ENCODE data around the gene VAV2. TPM values are rescaled to one million over a fixed set of nuclear protein-coding genes. Genes with fewer than 3 reads are reported as not detected.

Gene VAV2
- total and polyA plus RNA-seq, 7 donors = 3.8 to 23.3 (median 7.2) TPM

DNA sequence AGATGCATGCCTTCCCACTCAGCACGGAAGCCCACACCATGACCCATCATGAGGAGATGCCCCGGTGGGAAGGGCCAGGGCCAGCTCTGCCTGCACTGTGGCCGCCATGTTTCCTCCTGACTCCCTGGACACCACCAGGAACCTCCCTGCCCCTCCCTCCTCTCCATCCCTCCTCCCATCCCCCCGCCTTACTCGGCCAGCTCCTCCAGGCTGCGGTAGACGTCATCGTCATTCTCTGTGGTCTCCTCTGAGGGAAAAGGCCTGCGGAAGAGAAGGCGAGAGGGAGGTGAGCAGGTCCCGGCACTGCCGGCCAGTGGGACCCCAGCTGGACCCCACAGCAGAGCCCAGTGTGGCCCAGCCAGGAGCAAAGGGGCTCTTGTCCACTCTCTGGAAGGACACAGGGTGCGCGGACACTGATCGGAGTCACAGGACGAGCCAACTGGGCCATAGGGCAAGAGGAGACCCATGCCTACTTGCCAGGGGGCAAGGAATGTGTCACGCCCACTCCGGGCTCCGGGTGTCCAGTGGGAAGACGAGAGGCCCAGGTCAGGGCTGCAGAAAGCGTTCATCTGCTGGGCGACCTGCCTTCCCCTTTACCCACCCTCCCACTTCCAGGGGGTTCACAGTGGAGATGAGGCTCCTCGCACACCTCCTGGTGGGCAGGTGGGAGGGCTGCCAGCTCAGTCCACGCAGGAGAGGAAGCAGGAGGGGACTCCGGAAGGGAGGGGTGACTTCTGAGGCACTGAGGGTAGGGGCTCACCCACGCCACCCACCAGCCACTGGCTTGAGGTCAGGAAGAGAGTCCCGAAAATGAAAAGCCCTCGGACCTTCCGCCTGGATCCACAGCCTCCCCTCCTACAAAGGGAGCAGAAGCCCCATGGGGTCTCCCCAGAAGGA lies 157.8 kb downstream of the VAV2 start:
- 93 to 96% methylated on average over 29 of the region's 29 CpGs for WGBS, 2 donors
- intact Hi-C loops (cut with DNase I) = no loop called here

DNA sequence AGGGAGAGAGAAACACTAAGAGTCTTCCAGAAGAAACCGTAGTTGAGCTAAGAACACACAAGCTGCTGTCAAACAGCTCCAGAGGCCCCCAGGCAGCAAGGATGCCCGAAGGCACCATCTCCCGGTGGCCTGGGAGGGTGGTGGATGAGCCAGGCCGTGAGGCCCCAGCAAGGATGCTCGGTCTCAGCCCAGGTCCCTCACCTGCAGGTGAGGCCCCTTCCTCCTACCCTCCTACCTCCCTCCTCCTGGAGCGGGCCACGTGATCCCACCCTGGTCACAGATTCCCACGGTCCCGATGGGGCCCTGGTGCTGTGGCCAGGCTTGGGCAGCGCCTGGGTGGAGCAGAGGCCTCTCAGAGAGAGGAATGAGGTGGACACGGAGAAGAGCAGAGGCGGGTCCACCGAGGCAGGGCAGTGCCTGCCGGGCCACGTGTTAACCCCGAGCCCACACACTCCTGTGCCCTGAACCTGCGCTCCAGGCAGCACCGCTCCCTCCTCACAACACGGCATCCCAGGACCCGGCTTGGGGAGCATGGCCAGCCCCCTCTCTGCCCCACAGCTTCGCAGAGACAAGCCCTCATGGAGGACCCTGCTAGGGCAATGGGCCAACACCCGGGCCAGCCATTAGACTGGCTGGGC lies 158.6 kb downstream of the VAV2 start:
- Histone ChIP-seq H3K9me3 (no peaks in the 10 kb centered on the region), H3K4me3 (no peak overlapping the region), H3K36me3 (no peaks in the 10 kb centered on the region), H3K27ac (no peak overlapping the region), H3K27me3 (no peaks in the 10 kb centered on the region), H3K4me1 (no peaks in the 10 kb centered on the region)
- DNase-seq = no peak
- intact Hi-C loops (cut with DNase I) = no loop called here
- no peak for TF ChIP-seq POLR2A (IDR thresholded peaks at IDR 0.05)
- TF ChIP-seq POLR2AphosphoS5 (IDR thresholded peaks at IDR 0.05) = no peak
- TF ChIP-seq, protein P1, sequence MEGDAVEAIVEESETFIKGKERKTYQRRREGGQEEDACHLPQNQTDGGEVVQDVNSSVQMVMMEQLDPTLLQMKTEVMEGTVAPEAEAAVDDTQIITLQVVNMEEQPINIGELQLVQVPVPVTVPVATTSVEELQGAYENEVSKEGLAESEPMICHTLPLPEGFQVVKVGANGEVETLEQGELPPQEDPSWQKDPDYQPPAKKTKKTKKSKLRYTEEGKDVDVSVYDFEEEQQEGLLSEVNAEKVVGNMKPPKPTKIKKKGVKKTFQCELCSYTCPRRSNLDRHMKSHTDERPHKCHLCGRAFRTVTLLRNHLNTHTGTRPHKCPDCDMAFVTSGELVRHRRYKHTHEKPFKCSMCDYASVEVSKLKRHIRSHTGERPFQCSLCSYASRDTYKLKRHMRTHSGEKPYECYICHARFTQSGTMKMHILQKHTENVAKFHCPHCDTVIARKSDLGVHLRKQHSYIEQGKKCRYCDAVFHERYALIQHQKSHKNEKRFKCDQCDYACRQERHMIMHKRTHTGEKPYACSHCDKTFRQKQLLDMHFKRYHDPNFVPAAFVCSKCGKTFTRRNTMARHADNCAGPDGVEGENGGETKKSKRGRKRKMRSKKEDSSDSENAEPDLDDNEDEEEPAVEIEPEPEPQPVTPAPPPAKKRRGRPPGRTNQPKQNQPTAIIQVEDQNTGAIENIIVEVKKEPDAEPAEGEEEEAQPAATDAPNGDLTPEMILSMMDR (IDR thresholded peaks at IDR 0.05) = no peak
- TF ChIP-seq EP300 (IDR thresholded peaks at IDR 0.05) = no peak
- 96 to 97% methylated on average over 22 of the region's 22 CpGs for WGBS, 2 donors

More for the DNA sequence above, 157.8 kb downstream of the VAV2 start:
- H3K27ac ChIP-seq = no peak overlapping the region
- no peak overlapping the region for H3K4me3 ChIP-seq
- no peaks in the 10 kb centered on the region for H3K36me3 ChIP-seq
- no peak for TF ChIP-seq POLR2A (IDR thresholded peaks at IDR 0.05)
- TF ChIP-seq EP300 (IDR thresholded peaks at IDR 0.05) = no peak
- TF ChIP-seq, protein P1 (IDR thresholded peaks at IDR 0.05) = no peak
- TF ChIP-seq POLR2AphosphoS5 (IDR thresholded peaks at IDR 0.05) = no peak
- no peak for DNase-seq
- no peaks in the 10 kb centered on the region for H3K27me3 ChIP-seq
- no peaks in the 10 kb centered on the region for H3K9me3 ChIP-seq
- H3K4me1 ChIP-seq = no peaks in the 10 kb centered on the region

DNA sequence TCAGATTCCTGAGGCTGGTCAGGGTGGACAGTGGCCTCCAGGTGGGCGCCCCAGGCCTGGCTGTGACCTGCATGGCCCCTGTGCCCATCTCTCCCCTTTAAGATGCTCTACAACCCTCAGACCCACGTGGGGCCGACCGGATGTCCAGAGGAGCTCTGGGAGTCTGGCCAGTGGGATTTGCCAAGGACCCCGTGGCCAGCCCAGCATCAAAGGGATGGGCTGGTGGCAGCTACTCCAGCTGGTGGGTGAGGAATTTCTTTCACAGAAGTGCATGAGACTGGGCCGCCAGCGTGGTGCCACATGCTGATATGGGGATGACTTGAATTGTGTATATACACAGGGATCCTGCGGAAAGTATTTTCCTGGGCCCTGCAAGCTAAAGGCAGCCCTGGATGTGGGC lies 159.2 kb downstream of the VAV2 start:
- DNase-seq = no peak
- 92 to 95% methylated on average over 8 of the region's 8 CpGs for WGBS, 2 donors
- H3K27me3 ChIP-seq = no peaks in the 10 kb centered on the region
- no peaks in the 10 kb centered on the region for H3K9me3 ChIP-seq
- TF ChIP-seq, protein P1 (IDR thresholded peaks at IDR 0.05) = no peak
- TF ChIP-seq POLR2A (IDR thresholded peaks at IDR 0.05) (no peak), POLR2AphosphoS5 (IDR thresholded peaks at IDR 0.05) (no peak), EP300 (IDR thresholded peaks at IDR 0.05) (no peak)
- H3K27ac ChIP-seq = no peak overlapping the region
- intact Hi-C loops (cut with DNase I) = no loop called here
- no peaks in the 10 kb centered on the region for H3K36me3 ChIP-seq
- H3K4me1 ChIP-seq = no peaks in the 10 kb centered on the region
- H3K4me3 ChIP-seq = no peak overlapping the region

DNA sequence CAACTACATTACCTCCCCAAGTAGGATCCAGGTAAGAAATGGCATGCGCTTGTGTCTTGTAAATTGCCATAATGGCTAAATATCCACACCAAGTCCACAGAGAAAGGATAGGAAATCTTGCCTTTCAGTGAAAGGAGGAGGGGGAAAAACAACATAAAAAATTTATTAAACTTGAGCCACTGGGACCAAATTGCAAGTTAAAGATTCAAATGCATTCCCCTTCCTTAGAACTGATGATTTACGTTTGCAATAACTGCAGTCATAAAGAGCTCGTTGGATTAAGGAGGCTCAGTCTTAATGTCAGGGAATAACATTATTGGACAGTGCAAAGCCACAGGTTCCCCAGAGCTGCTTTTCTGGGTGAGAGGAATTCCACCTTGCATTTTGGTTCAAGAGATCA lies 161.4 kb downstream of the VAV2 start:
- Histone ChIP-seq H3K4me1 (peaks cover 0 to 11% (median 0%) of the 10 kb centered on the region in 4 donors), H3K9me3 (no peaks in the 10 kb centered on the region), H3K4me3 (no peak overlapping the region), H3K27me3 (no peaks in the 10 kb centered on the region), H3K27ac (no peak overlapping the region), H3K36me3 (no peaks in the 10 kb centered on the region)
- intact Hi-C loops (cut with DNase I) = no loop called here
- TF ChIP-seq EP300 (IDR thresholded peaks at IDR 0.05) (no peak), POLR2A (IDR thresholded peaks at IDR 0.05) (no peak), POLR2AphosphoS5 (IDR thresholded peaks at IDR 0.05) (no peak)
- TF ChIP-seq, protein P1 (IDR thresholded peaks at IDR 0.05) = no peak
- 84 to 86% methylated on average over 3 of the region's 3 CpGs for WGBS, 2 donors
- DNase-seq = no peak

Data from sigmoid colon (tissue), 7 donors.